GM19099 (cell line): ENCODE measurements around the gene VGLL4.

Source experiments
- POLR2A ChIP-seq: IDR thresholded peaks from 3 replicates; pipeline ENCODE4 v1.6.1; 2011; ENCODE audit warnings: low read depth; ENCODE audit not compliant: insufficient read length; ENCODE audit errors: extremely low read depth

VGLL4 gene

DNA sequence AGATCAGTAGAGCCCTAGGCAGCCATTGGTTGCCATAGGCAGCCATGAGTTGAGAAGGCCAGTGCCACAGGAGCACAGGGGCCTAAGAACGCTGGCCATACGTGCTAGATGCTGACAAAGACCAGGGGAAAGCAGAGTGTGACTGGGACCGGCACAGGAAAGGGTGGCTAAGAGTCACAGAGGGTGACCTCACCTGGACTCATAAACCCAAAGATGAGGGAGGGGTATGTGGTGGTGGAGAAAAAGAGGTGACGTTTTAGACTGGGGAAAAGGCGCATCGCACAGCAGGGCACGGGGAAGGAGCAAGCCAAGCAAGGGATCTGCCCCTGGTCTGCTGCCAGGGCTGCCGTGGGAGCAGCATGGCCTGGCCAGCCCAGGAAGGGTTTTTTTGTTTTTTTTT lies 122.5 kb downstream of the VGLL4 start:
- no peak for TF ChIP-seq POLR2A

DNA sequence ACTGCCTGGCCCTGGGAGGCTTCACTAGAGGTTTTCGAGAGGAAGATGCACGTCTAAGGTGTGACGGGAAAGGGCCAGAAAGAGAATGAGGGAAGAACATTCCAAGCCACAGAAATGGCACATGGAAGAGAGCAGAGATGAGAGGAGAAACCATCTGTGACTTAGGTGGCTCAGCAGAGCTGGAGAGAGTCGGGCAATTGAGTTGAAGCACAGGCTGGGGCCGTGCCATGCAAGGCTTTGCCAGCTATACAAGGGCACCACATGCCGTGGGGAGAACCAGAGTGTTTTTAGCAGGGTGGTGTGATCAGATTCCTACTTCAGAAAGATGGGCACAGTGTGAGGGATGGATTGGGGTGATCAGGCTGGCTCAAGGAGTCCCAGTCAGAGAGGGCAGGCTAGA lies 126.1 kb downstream of the VGLL4 start:
- TF ChIP-seq POLR2A, result no peak

GRCh38 chr3:11514191-11514821 lies 129.4 kb downstream of the VGLL4 start:
- no peak for TF ChIP-seq POLR2A

GRCh38 chr3:11513817-11514135 lies 129.9 kb downstream of the VGLL4 start:
- TF ChIP-seq POLR2A, result no peak

GRCh38 chr3:11510356-11510755 lies 133.4 kb downstream of the VGLL4 start:
- no peak for TF ChIP-seq POLR2A

- TF ChIP-seq POLR2A, result no peak
Observed at GRCh38 chr3:11510001-11510340, 133.7 kb downstream of the VGLL4 start.

DNA sequence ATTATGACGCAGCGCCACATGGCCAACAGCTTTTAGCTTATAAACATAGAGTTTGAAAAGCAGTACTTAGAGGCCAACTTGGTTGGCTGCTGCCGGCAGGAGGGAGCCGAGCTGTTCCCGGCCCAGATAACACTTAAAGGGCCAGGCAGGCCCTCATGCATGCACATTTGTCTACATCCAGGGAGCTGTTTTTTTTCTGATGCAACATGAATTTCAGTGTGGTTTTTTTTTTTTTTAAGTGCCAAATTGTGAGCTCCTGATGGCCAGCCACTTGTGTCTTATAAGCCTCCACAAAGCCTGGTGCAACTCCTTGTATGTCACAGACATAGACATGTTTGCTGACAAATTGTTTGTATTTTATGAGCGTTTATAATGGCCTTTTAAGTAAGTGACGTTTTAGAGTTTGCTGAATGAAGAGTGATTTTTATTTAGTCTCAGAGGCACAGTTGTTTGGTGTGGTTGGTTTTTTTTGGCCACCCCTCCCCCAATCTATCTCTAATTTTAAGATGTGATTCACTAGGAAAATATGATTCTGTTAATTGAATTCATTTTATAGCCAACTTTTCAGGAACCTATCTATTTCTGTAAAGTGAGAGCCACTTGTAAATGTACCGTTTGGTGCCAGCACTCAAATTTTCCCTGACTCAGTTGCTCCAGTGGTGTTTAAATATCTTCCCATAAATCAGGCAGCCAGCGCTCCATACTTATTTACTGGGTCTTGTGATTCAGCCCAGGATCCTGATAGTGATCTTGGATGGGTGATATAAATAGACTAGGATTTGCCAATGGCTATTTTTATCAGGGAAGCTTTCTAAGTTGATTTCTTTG lies 134.3 kb downstream of the VGLL4 start:
- no peak for TF ChIP-seq POLR2A

- TF ChIP-seq POLR2A, result no peak
Observed at GRCh38 chr3:11508346-11509172, 135.2 kb downstream of the VGLL4 start.

DNA sequence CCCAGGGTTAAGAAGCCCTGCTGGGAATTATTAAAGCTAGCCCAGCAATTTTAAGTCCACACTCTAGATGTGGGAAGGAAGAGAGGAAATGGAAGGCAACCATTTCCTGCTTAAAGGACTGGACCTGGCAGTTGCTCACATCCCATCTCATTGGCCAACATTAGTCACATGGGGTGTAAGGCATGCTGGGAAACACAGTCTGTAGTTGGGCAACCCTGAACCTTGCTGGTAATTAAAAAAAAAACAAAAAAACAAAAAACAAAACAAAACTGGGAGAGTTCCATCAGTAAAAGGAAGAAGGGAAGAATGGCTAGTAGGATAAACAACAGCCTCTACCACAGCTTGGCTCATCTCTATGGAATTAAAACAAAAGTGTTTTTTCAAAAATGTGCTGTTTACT lies 136.0 kb downstream of the VGLL4 start:
- TF ChIP-seq POLR2A, result no peak
